ENCODE results near the gene KRTAP19-7.

Gene KRTAP19-7

DNA sequence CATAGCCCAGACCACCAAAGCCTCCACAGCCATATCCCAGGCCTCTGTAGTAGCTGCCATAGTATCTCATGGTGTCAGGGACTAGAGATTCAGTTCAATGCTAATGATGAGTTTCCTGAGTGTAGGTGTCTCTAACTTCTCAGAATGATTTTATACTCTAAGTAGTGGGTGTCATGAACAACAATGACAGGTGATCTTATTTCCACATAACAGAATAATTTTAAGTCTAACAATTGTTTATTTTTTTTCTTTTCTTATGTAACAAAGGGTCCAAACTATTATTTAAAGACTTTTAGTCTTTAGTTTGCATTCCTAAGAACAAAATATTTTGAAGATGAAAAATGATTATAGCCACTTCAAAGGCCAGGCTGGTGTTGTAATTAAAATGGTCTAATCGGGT, 19.4 kb downstream of the KRTAP19-7 start, which contains the start of gene KRTAP19-6:
KRTAP19-6 (minus strand) TSS at position 101 of the 400 bp plus-strand sequence; CDS start at position 70, 31 bp downstream.
- TF ChIP-seq, protein P1, sequence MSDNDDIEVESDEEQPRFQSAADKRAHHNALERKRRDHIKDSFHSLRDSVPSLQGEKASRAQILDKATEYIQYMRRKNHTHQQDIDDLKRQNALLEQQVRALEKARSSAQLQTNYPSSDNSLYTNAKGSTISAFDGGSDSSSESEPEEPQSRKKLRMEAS (IDR thresholded peaks at IDR 0.05; ENCODE audit: low read depth, low read length), result no peak
- no peak for TF ChIP-seq POLR2A (IDR thresholded peaks at IDR 0.05; ENCODE audit: extremely low read depth, insufficient read length)
- TF ChIP-seq MYC (IDR thresholded peaks at IDR 0.05; ENCODE audit: low read depth, low read length), result no peak
- TF ChIP-seq CTCF (IDR thresholded peaks at IDR 0.05; ENCODE audit: low read depth, low read length), result no peak
- DNase-seq (ENCODE audit: low read depth), result no peak
- no peak within 1 kb of the TSS for H3K4me3 ChIP-seq (ENCODE audit: low read depth, low read length)

DNA sequence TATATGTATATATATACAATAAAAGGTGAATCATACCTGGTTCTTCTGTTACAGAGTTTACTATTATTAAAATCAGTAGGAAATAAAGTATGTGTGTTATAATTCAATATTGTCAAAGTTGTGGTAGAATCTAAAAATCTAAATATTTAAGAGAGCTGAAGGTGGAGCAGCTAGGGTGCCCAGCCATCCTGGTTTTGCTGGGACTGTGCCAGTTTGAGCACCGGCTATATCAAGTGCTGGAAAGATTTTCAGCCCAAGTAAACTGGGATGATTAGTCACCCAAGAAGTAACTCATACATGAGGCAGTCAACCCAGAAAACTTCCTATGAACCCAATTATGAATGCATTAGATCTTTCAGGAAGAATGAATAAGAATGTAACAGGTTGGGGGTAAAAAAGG, 42.2 kb downstream of the KRTAP19-7 start:
- no peak overlapping the region for H3K4me3 ChIP-seq (ENCODE audit: low read depth, low read length)
- DNase-seq (ENCODE audit: low read depth), result no peak
- no peak for TF ChIP-seq CTCF (IDR thresholded peaks at IDR 0.05; ENCODE audit: low read depth, low read length)
- TF ChIP-seq MYC (IDR thresholded peaks at IDR 0.05; ENCODE audit: low read depth, low read length), result no peak
- TF ChIP-seq, protein P1 (IDR thresholded peaks at IDR 0.05; ENCODE audit: low read depth, low read length), result no peak
- TF ChIP-seq POLR2A (IDR thresholded peaks at IDR 0.05; ENCODE audit: extremely low read depth, insufficient read length), result no peak

GRCh38 chr21:30515681-30516080, 45.4 kb downstream of the KRTAP19-7 start:
- no peak overlapping the region for H3K4me3 ChIP-seq (ENCODE audit: low read depth, low read length)
- TF ChIP-seq POLR2A (IDR thresholded peaks at IDR 0.05; ENCODE audit: extremely low read depth, insufficient read length) (no peak), CTCF (IDR thresholded peaks at IDR 0.05; ENCODE audit: low read depth, low read length) (no peak), MYC (IDR thresholded peaks at IDR 0.05; ENCODE audit: low read depth, low read length) (no peak)
- TF ChIP-seq, protein P1 (IDR thresholded peaks at IDR 0.05; ENCODE audit: low read depth, low read length), result no peak
- no peak for DNase-seq (ENCODE audit: low read depth)

Measured in NB4 (cell line).